Measurements from ENCODE around the gene TGM2. TPM values are rescaled to one million over a fixed set of nuclear protein-coding genes. Genes with fewer than 3 reads are reported as not detected.

The TGM2 gene
- total and polyA plus RNA-seq, 2 donors from 2014 or later: 44.6 to 611 TPM

- FAIRE-seq (no peak), DNase-seq (peak in 2 of 5 donors; percentile 70 to 85)
- Histone ChIP-seq H3K27ac (ENCODE audit: low read depth in 2 of 2, low read length in 2 of 2) (peak overlapping the region; percentile 56 to 74), H3K27me3 (ENCODE audit: control insufficient read depth, insufficient read depth, low read length) (no peaks in the 10 kb centered on the region), H3K4me1 (ENCODE audit: control insufficient read depth in 2 of 3, insufficient read depth in 2 of 3, low read depth in 1 of 3, low read length in 3 of 3) (peaks cover 0 to 9% (median 9%) of the 10 kb centered on the region in 3 donors), H3K36me3 (ENCODE audit: control insufficient read depth in 2 of 3, insufficient read depth in 3 of 3, low read length in 3 of 3) (no peaks in the 10 kb centered on the region), H3K9ac (ENCODE audit: low read length in 3 of 3) (peak overlapping the region in 1 of 3 donors; percentile 38), H3K9me3 (ENCODE audit: control insufficient read depth in 2 of 3, insufficient read depth in 1 of 3, low read length in 3 of 3) (no peaks in the 10 kb centered on the region), H3K4me3 (ENCODE audit: low read length in 3 of 3) (no peak overlapping the region)
- intact Hi-C loops (cut with DNase I): no loop called here
- no peak for TF ChIP-seq CTCF (IDR thresholded peaks at IDR 0.05; ENCODE audit: borderline replicate concordance, extremely low read depth, insufficient read depth)
Observed at GRCh38 chr20:38158701-38159351, 6.2 kb downstream of the TGM2 start.

GRCh38 chr20:38157635-38158495, 7.2 kb downstream of the TGM2 start:
- Histone ChIP-seq H3K4me3 (ENCODE audit: low read length in 3 of 3) (no peak overlapping the region), H3K36me3 (ENCODE audit: control insufficient read depth in 2 of 3, insufficient read depth in 3 of 3, low read length in 3 of 3) (no peaks in the 10 kb centered on the region), H3K4me1 (ENCODE audit: control insufficient read depth in 2 of 3, insufficient read depth in 2 of 3, low read depth in 1 of 3, low read length in 3 of 3) (peaks cover 0 to 13% (median 11%) of the 10 kb centered on the region in 3 donors), H3K27ac (ENCODE audit: low read depth in 2 of 2, low read length in 2 of 2) (peak overlapping the region; percentile 56 to 74), H3K9ac (ENCODE audit: low read length in 3 of 3) (peak overlapping the region in 1 of 3 donors; percentile 40), H3K9me3 (ENCODE audit: control insufficient read depth in 2 of 3, insufficient read depth in 1 of 3, low read length in 3 of 3) (no peaks in the 10 kb centered on the region), H3K27me3 (ENCODE audit: control insufficient read depth, insufficient read depth, low read length) (no peaks in the 10 kb centered on the region)
- TF ChIP-seq CTCF (IDR thresholded peaks at IDR 0.05; ENCODE audit: borderline replicate concordance, extremely low read depth, insufficient read depth): no peak
- FAIRE-seq (no peak), DNase-seq (peak in 1 of 5 donors; percentile 49)
- intact Hi-C loops (cut with DNase I): no loop called here

- no peak for TF ChIP-seq CTCF (IDR thresholded peaks at IDR 0.05; ENCODE audit: borderline replicate concordance, extremely low read depth, insufficient read depth)
- no peaks in the 10 kb centered on the region for H3K9me3 ChIP-seq (ENCODE audit: control insufficient read depth in 2 of 3, insufficient read depth in 1 of 3, low read length in 3 of 3)
- intact Hi-C loops (cut with DNase I): no loop called here
- no peak overlapping the region for H3K4me3 ChIP-seq (ENCODE audit: low read length in 3 of 3)
- peak overlapping the region in 1 of 3 donors; percentile 10 for H3K9ac ChIP-seq (ENCODE audit: low read length in 3 of 3)
- DNase-seq (peak in 1 of 5 donors; percentile 90), FAIRE-seq (no peak)
- H3K27me3 ChIP-seq (ENCODE audit: control insufficient read depth, insufficient read depth, low read length): no peaks in the 10 kb centered on the region
- H3K4me1 ChIP-seq (ENCODE audit: control insufficient read depth in 2 of 3, insufficient read depth in 2 of 3, low read depth in 1 of 3, low read length in 3 of 3): peaks cover 0 to 19% (median 14%) of the 10 kb centered on the region in 3 donors
- peak overlapping the region; percentile 12 to 56 for H3K27ac ChIP-seq (ENCODE audit: low read depth in 2 of 2, low read length in 2 of 2)
- H3K36me3 ChIP-seq (ENCODE audit: control insufficient read depth in 2 of 3, insufficient read depth in 3 of 3, low read length in 3 of 3): no peaks in the 10 kb centered on the region
Observed at GRCh38 chr20:38156888-38157634, 8.0 kb downstream of the TGM2 start.

All from kidney (tissue), 14 donors.